Breast epithelium (tissue), 3 donors: ENCODE results near the gene DNAAF3.

Source experiments
- CTCF ChIP-seq, 3 donors: fragments of 450-650 bp; IDR thresholded peaks; one replicate each; pipeline ENCODE4 v1.5.1; 2016 to 2017; ENCODE audit warnings: antibody characterized with exemption in 3 of 3, mild to moderate bottlenecking in 3 of 3, moderate library complexity in 3 of 3
- POLR2A ChIP-seq: fragments of 450-650 bp; IDR thresholded peaks from one replicate; pipeline ENCODE4 v1.6.1; 2016; ENCODE audit warnings: antibody characterized with exemption, mild to moderate bottlenecking, moderate library complexity

- TF ChIP-seq CTCF (IDR thresholded peaks at IDR 0.05): no peak
- TF ChIP-seq POLR2A: no peak
Observed at GRCh38 chr19:55115446-55116065, 50.9 kb downstream of the DNAAF3 start.
